Measurements from ENCODE around the gene LRRC8C.

Gene LRRC8C

GRCh38 chr1:89635825-89636815, 3.2 kb downstream of the LRRC8C start:
- Histone ChIP-seq H3K27ac (peak overlapping the region in 10 of 11 experiments; percentile 45 to 99 (median 97); a peak in 20 of 22 replicates), H3K9ac (peak overlapping the region; percentile 39 to 99 (median 96); a peak in 21 of 22 replicates), H3K27me3 (no peaks in the 10 kb centered on the region), H3K9me3 (replicated peaks in 1 of 11) (peaks cover 0 to 11% (median 0%) of the 10 kb centered on the region in 11 experiments; a peak in 6 of 22 replicates), H3K4me2 (peak overlapping the region; percentile 78 to 98 (median 90)), H3K4me3 (peak overlapping the region; percentile 77 to 98 (median 91); a peak in 19 of 20 replicates), H4K20me1 (peaks cover 50 to 59% (median 57%) of the 10 kb centered on the region in 11 experiments; a peak in 21 of 22 replicates), H3K36me3 (peaks cover 5 to 75% (median 59%) of the 10 kb centered on the region in 11 experiments; a peak in 20 of 22 replicates), H3K4me1 (peaks cover 41 to 71% (median 53%) of the 10 kb centered on the region in 10 experiments)
- no peak for TF ChIP-seq Cebpa-rat (IDR thresholded peaks at IDR 0.05)

- Histone ChIP-seq H3K4me2 (peak overlapping the region; percentile 78 to 98 (median 90); a peak in 21 of 22 replicates), H3K27ac (peak overlapping the region in 7 of 11 experiments; percentile 8 to 99 (median 92); a peak in 5 of 22 replicates), H3K9ac (peak overlapping the region in 5 of 11 experiments; percentile 0 to 99 (median 76); a peak in 5 of 22 replicates), H3K27me3 (no peaks in the 10 kb centered on the region), H3K4me1 (peaks cover 35 to 66% (median 40%) of the 10 kb centered on the region in 10 experiments), H3K9me3 (replicated peaks in 1 of 11) (peaks cover 0 to 11% (median 7%) of the 10 kb centered on the region in 11 experiments; a peak in 8 of 22 replicates), H3K36me3 (peaks cover 5 to 84% (median 71%) of the 10 kb centered on the region in 11 experiments; a peak in 20 of 22 replicates), H4K20me1 (peaks cover 61 to 73% (median 71%) of the 10 kb centered on the region in 11 experiments; a peak in 21 of 22 replicates), H3K4me3 (peak overlapping the region in 6 of 10 experiments; percentile 82 to 98 (median 92); a peak in 11 of 20 replicates)
- no peak for TF ChIP-seq Cebpa-rat (IDR thresholded peaks at IDR 0.05)
These were observed 4.6 kb downstream of the LRRC8C start for GRCh38 chr1:89637496-89637895.

GRCh38 chr1:89640440-89640839, 7.5 kb downstream of the LRRC8C start:
- Histone ChIP-seq H4K20me1 (peaks cover 69 to 100% (median 93%) of the 10 kb centered on the region in 11 experiments; a peak in 21 of 22 replicates), H3K27me3 (no peaks in the 10 kb centered on the region), H3K4me2 (peak overlapping the region in 7 of 11 experiments; percentile 13 to 93 (median 45); a peak in 7 of 22 replicates), H3K9ac (no peak overlapping the region), H3K36me3 (peaks cover 8 to 100% (median 92%) of the 10 kb centered on the region in 11 experiments; a peak in 21 of 22 replicates), H3K4me1 (peaks cover 38 to 76% (median 52%) of the 10 kb centered on the region in 10 experiments), H3K4me3 (no peak overlapping the region), H3K27ac (no peak overlapping the region), H3K9me3 (replicated peaks in 1 of 11) (peaks cover 10 to 39% (median 33%) of the 10 kb centered on the region in 11 experiments; a peak in 20 of 22 replicates)
- TF ChIP-seq Cebpa-rat (IDR thresholded peaks at IDR 0.05) = no peak

GRCh38 chr1:89641781-89642180, 8.9 kb downstream of the LRRC8C start:
- Histone ChIP-seq H4K20me1 (peaks cover 56 to 100% (median 85%) of the 10 kb centered on the region in 11 experiments; a peak in 21 of 22 replicates), H3K36me3 (peaks cover 11 to 100% (median 90%) of the 10 kb centered on the region in 11 experiments; a peak in 21 of 22 replicates), H3K4me3 (no peak overlapping the region), H3K9me3 (replicated peaks in 1 of 11) (peaks cover 24 to 52% (median 45%) of the 10 kb centered on the region in 11 experiments), H3K27ac (no peak overlapping the region), H3K4me1 (peaks cover 27 to 63% (median 39%) of the 10 kb centered on the region in 10 experiments; a peak in 19 of 20 replicates), H3K27me3 (no peaks in the 10 kb centered on the region), H3K9ac (no peak overlapping the region), H3K4me2 (peak overlapping the region in 2 of 11 experiments; percentile 3 to 6; a peak in 2 of 22 replicates)
- TF ChIP-seq Cebpa-rat (IDR thresholded peaks at IDR 0.05) = peak in 1 of 11 experiments; percentile 27; a peak in 2 of 22 replicates

- no peaks in the 10 kb centered on the region for H3K27me3 ChIP-seq
These were observed 10.7 kb downstream of the LRRC8C start for GRCh38 chr1:89643577-89643976.

GRCh38 chr1:89644119-89644814, 11.3 kb downstream of the LRRC8C start:
- peak overlapping the region in 1 of 10 experiments; percentile 17; a peak in 2 of 20 replicates for H3K4me3 ChIP-seq
- peak overlapping the region in 6 of 11 experiments; percentile 38 to 69 (median 42); a peak in 11 of 22 replicates for H3K4me2 ChIP-seq
- peaks cover 8 to 100% (median 87%) of the 10 kb centered on the region in 11 experiments; a peak in 21 of 22 replicates for H3K36me3 ChIP-seq
- no peak for TF ChIP-seq Cebpa-rat (IDR thresholded peaks at IDR 0.05)
- H3K9me3 ChIP-seq (replicated peaks in 1 of 11) = peaks cover 25 to 59% (median 49%) of the 10 kb centered on the region in 11 experiments
- H3K4me1 ChIP-seq = peaks cover 3 to 51% (median 23%) of the 10 kb centered on the region in 10 experiments; a peak in 16 of 20 replicates
- H3K9ac ChIP-seq = peak overlapping the region in 2 of 11 experiments; percentile 41 to 43; a peak in 2 of 22 replicates
- peak overlapping the region in 5 of 11 experiments; percentile 21 to 43 (median 29); a peak in 5 of 22 replicates for H3K27ac ChIP-seq
- no peaks in the 10 kb centered on the region for H3K27me3 ChIP-seq
- peaks cover 39 to 100% (median 82%) of the 10 kb centered on the region in 11 experiments; a peak in 21 of 22 replicates for H4K20me1 ChIP-seq

More at GRCh38 chr1:89643577-89643976, 10.7 kb downstream of the LRRC8C start:
- H3K9me3 ChIP-seq (replicated peaks in 1 of 11) = peaks cover 25 to 59% (median 51%) of the 10 kb centered on the region in 11 experiments
- no peak overlapping the region for H3K9ac ChIP-seq
- no peak overlapping the region for H3K4me3 ChIP-seq
- no peak overlapping the region for H3K27ac ChIP-seq
- no peak for TF ChIP-seq Cebpa-rat (IDR thresholded peaks at IDR 0.05)
- peaks cover 9 to 49% (median 24%) of the 10 kb centered on the region in 10 experiments; a peak in 16 of 20 replicates for H3K4me1 ChIP-seq
- peak overlapping the region in 3 of 11 experiments; percentile 6 to 7 (median 6); a peak in 1 of 22 replicates for H3K4me2 ChIP-seq
- H4K20me1 ChIP-seq = peaks cover 44 to 100% (median 82%) of the 10 kb centered on the region in 11 experiments; a peak in 21 of 22 replicates
- peaks cover 11 to 100% (median 87%) of the 10 kb centered on the region in 11 experiments; a peak in 21 of 22 replicates for H3K36me3 ChIP-seq

- Histone ChIP-seq H3K4me3 (no peak overlapping the region), H3K36me3 (peaks cover 7 to 100% (median 92%) of the 10 kb centered on the region in 11 experiments; a peak in 21 of 22 replicates), H3K4me2 (no peak overlapping the region), H3K27ac (no peak overlapping the region), H3K27me3 (no peaks in the 10 kb centered on the region), H4K20me1 (peaks cover 45 to 100% (median 85%) of the 10 kb centered on the region in 11 experiments; a peak in 21 of 22 replicates), H3K4me1 (peaks cover 0 to 55% (median 17%) of the 10 kb centered on the region in 10 experiments; a peak in 13 of 20 replicates), H3K9me3 (replicated peaks in 1 of 11) (peaks cover 25 to 74% (median 61%) of the 10 kb centered on the region in 11 experiments), H3K9ac (no peak overlapping the region)
- TF ChIP-seq Cebpa-rat (IDR thresholded peaks at IDR 0.05) = no peak
These were observed 13.3 kb downstream of the LRRC8C start for GRCh38 chr1:89646259-89646658.

Measured in BLaER1 treated with 17β-estradiol and CSF1 and Interleukin-3, amounts not matched to agents 10 nM and 100 nM (cell line).